NT2/D1 (cell line): Measurements from ENCODE around the gene AKNA.

Source experiments
- SUZ12 ChIP-seq: IDR thresholded peaks from 2 replicates; pipeline ENCODE4 v1.6.1; 2011; ENCODE audit not compliant: insufficient read length, insufficient read depth; ENCODE audit errors: extremely low read depth
- YY1 ChIP-seq: IDR thresholded peaks from 2 replicates; pipeline ENCODE4 v1.6.1; 2011; ENCODE audit not compliant: insufficient read length, insufficient read depth
- ZNF274 ChIP-seq: IDR thresholded peaks from 2 replicates; pipeline ENCODE4 v1.6.1; 2011; ENCODE audit warnings: mild to moderate bottlenecking, low read depth, low read length

DNA sequence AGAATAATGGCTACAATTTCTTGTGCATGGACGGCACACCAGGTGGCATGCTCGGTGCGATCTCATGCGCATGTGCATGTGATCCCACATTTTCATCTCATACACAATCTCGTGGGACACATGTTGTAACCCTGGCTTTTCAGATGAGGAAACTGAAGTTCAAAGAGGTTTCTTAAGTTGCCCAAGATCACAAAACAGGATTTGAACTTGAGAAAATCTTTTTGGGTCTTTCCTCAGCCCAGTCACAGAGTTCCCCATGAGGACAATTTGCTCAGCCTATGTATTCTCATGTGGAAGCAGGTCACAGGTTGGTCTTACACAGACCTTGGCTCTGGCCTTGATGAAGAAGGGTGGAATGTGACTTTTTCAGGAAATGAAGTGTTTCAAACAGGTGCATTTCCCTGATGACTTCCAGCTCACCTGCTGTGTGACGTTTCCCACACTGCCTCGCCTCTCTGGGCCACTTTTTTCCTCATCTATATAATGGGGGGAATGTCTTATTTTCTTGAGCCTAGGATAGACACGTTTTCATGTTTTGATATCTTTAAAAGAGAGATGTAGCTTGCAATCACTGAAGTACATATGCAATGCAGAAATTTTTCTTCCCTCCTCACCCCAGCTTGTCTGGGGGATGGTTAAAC lies 71.9 kb downstream of the AKNA start:
- TF ChIP-seq YY1 (no peak), ZNF274 (no peak), SUZ12 (no peak)
